UCSD-AML1 (cell line): ENCODE results near the gene WDR48.
A peak's percentile ranks its signal among the peaks of the same experiment; 100 is the strongest.

Experiments
- DNase-seq: peaks from one replicate; lab custom pipeline; 2025; ENCODE audit not compliant: unreplicated experiment; lab: John Stamatoyannopoulos, UW

The WDR48 gene

DNA sequence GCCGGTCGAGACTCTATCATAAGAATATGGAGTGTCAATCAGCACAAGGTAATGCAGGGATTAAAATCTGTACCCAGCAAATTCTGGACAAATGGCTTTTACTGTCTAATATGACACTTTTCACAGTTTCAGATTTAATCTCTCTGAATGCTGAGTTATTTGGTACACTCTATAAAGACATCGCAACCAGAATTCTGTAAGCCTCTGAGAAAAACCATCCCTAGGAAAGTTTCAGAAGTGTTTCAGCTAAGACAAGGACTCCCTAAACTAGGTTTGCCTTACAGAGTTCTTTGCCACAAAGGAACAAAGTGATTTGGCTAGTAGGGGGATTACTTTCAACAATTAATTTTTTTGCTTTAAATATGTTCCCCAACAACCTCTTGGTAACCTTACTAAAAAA, 11.3 kb downstream of the WDR48 start:
- no peak for DNase-seq

DNA sequence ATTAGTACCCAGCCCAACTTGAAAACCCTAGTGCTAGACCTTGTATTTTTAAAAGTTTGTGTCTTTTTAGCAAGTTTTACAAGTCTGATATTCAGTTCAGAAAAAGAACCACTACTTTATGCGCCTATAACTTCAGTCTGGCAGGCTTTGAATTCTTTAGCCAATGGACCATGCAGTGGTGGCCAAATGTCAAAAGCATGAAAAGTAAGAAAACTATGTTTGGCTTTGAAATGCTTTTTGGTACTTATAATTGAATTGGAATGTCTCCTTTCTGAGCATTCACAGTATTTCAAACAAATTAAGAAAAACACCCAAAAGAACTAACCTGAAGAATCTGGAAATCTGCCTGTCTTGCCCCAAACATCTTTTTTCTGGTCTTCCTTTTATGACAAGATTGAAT, 12.8 kb downstream of the WDR48 start:
- no peak for DNase-seq

DNA sequence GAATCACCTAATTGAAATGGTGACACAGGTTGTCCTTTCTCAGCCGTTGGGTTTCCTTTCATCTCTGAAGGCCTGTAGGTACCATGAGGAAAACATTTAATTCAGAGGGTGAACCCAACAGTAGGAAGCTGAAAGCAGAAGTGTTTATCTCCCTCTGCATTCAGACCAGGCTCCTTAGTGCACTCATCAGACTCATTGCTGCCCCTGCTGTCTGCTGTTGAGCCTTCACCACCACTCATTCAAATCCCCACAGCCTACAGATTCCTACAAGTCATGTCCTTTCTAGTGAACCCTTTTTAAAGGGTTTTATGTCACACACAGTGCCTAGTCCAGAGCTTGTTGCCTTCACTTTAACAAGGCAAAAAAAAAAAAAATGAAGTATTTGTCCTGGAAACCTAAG, 13.4 kb downstream of the WDR48 start:
- peak; percentile 44 for DNase-seq

DNA sequence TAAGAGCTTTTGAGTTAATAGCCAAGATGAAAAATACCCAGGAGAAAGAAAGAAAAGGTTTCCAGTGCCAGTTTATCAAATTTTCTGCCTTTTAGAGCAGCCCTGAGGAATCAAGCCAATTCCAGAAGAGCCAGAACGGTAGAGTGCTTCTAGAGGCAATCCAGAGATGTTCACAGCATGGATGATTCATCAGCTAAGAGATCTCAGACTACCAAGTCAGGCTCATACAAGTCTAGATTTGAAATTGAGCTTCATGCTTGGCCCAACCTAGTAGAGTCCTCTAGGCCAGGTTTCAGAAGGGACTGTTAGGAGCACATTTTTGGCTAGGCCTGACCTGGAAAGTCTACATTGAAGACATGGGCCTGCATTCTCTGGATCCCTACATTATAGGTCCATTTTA, 15.5 kb downstream of the WDR48 start:
- no peak for DNase-seq

DNA sequence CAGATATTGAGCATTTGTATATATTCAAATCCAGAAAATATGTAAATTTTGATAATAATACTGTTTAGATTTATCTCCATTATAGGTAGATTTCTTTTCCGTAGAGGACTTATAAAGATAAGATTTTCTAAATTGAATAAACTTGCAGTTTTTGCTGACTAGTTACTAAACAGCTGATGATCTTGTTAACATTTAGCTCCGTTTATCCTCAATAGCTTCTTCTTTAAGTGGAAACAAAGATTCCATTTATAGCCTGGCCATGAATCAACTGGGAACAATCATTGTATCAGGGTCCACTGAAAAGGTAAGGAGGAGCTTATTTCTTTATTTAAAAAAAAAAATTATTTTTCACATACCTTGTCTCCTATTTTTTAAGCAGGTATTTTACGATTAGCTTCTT, 16.7 kb downstream of the WDR48 start:
- no peak for DNase-seq

DNA sequence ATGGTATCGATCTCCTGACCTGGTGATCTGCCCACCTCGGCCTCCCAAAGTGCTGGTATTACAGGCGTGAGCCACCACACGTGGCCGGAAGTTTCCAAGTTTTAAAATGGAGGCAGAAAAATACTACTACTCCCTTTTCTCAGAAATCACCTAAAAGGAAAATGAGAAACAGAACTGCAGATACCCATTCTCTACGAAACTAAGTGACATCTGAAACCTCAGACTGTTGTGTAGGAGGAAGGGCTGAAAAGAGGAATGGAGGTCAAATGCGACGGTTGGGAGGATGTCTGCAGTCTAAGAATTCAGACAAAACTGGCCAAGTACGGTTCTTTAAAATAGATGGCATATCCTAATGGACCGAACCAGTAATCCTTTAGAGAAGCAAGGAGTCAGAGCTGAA, 24.1 kb downstream of the WDR48 start:
- no peak for DNase-seq

DNA sequence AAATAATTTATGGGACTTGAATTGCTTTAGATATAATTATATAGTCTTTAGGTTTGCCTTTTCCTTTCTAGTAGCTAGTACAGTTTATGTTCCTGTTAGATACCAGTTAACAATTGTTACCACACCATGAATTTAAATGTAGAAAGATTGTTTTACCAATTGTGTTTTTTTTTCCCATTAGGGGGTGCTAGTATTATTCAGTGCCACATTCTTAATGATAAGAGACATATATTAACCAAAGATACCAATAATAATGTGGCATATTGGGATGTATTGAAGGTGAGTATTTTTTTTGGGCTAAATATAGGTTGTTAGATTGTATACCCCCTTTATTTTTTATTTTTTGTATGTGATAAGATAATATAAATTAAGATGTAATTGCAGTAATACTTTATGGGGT, 27.7 kb downstream of the WDR48 start:
- no peak for DNase-seq

DNA sequence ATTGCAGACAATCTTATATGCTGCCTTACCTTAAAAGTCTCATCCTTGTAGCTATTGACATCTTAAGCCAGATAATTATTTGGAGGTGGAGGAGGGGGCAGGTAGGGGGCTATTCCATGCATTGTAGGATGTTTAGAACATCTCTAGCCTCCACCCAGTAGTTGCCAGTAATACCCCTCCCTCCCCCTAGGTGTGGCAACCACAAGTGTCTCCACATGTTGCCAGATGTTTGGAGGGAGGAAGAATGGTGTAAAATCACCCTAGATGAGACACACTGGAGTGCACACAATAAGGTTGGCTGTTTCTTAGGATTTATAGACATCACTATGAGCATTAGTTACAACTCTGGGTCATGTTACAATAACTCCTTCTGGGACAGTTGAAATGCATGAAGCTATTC, 28.2 kb downstream of the WDR48 start:
- DNase-seq, result no peak

DNA sequence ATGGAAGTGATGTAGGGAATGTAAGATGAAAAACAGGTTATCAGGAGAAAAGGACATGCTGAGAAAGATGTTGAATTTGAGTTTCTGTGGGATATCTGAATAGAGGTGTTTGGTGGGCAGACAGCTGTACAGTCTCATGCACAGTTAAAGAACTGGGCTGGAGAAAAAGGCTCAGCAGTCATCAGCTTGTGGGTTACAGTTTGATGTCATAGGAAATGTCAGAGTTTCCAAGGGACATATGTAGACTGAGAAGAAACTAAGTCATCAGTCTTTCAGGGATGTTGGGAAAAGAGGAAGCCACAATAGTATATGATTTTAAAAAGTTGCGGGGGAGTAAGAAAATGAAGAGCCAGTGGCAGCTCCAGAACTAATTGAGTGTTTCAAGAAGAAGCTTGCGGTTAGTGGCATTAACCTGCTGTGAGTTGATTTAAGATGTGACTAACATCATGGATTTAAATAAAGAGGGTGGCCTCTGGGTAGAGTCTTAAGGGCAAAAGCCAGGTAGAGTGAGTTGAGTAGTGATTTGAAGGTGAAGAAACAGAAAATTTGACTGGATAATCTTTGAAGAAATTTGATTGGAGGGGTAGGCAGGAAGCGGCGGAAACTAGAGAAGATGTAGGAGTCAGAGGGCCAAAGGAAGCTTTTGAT, 31.0 kb downstream of the WDR48 start:
- DNase-seq, result no peak

DNA sequence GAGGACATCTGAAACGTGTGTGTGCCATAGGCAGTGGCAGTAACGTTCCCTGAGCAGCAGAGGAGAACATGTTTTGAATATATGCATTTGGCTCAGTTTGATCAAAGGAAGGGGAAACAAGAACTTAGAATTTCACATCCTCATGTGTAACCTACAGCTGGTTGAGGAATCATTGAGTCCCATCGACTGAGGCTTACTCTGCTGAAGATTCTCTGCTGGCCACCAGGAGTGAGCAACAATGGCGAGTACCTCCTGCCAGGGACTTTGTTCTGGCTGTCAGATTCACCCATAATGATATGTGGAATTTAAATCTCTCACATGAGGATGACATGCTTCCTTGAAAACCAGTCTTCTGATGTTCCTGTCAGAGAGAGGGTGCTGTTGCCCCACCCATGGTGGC, 34.3 kb downstream of the WDR48 start:
- DNase-seq, result no peak

DNA sequence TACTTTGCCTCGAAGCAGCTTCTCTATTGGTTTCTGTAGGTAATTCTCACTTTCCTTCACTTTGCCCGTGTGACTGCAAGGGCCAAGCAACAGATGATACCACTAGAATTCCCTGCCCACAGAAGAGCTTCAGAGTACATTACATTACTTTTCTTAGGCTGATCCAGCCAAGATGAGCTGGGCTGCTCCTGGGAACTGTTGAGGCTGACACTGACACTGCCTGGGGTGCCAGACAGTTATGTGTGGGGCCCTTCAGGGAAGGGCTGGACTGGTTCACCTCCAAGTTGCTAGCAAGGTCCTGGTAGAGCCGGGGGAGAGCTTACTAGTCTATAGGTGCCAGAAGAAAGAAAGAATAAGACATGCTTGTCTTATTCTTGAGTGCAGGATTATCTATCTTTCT, 36.6 kb downstream of the WDR48 start:
- no peak for DNase-seq

DNA sequence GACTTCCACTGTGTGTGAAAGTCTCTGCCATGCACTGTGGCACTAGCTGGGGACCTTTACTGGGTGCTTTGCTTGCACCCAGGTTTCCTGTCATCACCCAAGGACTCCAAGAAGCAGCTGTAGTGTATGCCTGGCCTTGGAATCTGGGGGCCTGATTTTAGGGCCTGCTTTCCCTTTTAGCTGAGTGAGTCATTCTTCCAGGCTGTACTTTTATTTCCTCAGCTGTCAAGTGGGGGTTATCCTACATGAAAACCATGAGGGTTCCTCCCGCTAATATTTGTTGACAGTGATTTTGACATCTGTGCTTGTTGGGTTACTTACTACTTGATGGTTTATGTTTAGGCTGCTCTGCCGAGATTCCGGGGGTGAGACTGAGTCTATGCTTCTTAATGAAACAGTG, 37.1 kb downstream of the WDR48 start:
- DNase-seq, result no peak

DNA sequence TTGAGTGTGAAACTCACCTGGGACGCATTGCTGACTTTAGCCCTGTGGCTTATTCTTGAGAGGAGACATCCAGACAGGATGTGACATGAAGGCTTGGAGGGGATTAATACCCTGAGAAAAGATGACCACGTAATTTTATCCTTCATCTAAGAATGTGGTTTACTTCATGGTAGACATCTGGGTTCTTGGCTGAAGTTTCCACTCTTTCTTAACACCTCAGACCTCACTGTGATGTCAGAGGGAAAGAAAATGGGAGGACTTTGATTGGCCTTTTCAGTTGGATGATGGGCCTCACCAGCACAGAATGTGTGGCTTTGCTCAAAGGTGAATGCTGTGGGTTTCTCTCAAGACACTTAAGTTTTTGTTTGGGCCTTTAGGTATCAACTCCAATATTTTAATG, 39.1 kb downstream of the WDR48 start:
- no peak for DNase-seq

DNA sequence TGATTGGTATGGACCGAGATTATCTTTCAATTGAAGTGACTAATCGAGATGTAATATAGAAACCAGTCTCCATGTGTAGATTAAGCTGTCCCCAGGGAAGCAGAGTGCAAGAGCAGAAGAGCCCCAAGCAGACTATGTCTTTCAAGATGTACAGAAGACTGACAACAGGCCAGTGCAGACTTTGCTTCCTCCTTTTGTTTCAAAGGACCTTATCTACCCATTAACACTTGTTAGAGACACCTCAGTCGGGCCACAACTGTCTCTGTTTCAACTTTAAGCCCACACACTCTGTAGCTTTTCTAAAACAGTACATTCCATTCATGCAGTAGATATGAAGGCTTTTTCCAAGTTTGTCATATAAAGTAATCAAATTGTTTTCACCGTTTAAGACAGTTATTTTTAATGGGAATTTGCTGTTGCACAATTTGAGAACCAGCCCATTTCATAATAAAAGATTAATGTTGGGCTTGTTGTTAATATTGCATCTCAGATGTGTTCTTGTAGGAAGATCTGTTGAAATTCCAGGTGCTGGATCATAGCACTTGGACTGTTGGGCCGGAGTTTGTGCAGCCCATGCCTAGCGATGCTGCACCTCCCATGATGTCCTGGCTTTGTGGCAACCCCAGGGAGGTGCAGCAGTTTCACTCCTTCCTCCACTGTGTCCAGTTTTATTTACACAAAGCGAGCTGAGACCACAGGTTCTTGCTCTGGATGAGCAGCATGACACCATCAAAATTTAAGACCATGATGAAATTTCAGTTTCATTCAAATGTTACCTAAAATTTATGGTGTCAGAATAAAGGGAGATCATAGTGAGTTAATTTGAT, 43.2 kb downstream of the WDR48 start:
- DNase-seq, result no peak

DNA sequence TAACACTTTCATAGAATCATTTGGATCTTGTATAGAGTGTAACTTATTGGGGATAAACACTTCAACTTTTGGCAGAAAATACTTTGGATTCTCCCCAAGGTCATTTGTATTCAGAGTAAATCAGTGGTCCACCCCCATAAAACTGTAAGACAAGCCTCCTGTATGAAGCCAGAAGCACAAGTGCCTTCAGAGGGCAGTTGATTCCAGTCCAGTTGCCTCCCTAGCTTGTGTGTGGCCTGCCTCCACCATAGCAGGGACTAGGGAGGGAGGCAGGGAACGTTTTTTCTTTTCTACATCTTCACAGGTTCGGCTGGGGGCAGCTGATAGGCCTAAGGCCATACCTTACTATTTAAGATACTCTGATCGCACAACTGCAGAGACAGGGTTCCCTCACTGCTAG, 44.0 kb downstream of the WDR48 start:
- DNase-seq, result no peak

DNA sequence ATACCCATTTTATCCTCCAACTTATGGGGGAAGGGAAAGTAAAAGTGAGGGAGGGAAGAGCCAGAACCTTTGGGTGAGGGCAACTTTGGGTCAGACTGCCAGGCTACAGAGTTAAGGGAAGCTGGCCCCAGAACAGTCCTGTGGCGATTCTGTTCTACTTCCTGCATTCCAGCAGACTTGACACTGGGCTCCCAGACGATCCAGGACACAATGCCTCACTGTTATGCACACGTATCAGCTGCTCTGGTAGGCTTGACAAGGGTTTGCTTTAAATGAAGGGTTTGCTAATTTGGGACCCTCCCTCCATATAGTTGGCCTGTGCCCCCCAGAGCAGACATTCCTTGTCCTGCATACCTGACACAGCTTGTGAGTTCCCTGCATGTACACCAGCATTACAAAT, 45.0 kb downstream of the WDR48 start:
- no peak for DNase-seq

DNA sequence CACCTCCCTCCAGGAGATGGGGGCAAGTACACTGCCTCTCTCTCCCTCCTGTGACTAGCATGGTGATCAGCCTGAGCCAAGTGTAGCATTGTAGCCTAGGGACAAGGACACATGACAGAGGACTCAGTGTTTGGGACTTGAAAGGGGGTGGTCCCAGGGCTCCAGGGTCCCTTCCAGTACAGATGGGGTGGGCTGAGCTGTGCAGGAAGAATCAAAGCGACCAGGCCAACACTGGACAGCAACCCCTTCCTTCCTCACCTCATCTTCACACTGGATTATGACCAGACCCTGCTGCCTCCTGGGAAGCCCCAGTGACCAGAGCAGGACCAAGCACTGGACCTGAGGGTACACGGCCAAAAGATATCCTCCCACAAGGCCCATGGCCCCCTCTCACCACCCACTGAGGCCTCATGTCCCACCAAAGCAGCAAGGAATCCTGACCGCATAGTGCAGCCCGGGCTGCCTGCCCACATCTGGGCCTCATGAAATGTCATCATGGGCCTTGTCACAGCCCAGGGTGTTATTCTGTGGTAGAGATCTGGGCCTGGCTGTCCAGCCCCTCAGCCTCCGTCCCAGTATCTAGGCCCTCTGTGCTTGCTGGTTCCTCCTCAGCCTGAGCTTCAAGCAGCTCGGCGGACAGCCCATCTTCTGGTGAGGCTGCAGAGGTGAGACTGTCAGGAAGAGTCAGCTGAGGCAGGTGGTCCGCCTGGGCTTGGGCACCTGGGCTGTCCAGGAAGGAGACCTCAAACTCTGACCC, 46.1 kb downstream of the WDR48 start:
- no peak for DNase-seq

DNA sequence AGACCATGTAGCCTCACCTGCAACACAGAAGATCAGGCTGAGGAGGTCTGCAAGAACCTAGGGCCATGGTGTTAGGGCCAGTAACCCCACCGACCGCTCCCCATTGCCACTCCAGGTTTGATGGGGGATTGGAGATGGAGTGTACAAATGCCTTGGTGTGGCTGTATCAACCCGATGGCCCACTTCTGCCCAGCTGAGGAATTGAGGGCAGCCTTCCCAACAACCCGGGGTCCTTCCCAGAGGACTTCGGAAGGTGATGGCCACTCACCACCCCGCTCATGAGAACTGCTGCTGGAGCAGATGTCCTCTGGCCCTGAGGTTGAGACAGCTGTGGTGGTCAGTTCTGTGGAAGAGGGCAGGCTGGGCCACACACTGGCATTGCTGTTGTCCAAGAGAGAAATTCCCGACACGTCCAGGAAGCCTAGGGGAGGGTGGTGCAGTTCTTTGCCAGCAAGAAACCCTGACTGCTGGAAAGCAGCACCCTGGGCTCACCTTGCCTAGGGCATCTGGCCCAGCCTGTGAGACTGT, 46.7 kb downstream of the WDR48 start:
- DNase-seq, result no peak

DNA sequence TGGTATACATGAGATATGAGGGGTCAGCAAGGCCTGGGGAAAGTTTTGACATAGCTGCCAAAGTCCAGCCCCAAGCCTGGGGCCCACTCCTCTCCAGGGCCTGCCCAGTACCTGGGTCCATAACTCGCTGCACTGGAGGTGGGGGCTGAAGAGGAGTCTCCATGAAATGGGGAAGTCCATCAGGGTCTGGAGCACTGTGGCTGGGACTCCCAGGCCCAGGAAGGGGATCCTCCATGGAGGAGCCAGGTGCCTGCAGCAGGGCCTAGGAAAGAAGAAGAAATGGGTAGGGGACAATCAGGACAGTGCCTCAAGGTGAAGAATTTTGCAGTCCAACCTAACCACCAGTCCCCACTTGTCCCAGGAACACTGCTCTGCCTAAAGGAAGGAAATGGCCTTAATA, 47.4 kb downstream of the WDR48 start:
- DNase-seq, result no peak

DNA sequence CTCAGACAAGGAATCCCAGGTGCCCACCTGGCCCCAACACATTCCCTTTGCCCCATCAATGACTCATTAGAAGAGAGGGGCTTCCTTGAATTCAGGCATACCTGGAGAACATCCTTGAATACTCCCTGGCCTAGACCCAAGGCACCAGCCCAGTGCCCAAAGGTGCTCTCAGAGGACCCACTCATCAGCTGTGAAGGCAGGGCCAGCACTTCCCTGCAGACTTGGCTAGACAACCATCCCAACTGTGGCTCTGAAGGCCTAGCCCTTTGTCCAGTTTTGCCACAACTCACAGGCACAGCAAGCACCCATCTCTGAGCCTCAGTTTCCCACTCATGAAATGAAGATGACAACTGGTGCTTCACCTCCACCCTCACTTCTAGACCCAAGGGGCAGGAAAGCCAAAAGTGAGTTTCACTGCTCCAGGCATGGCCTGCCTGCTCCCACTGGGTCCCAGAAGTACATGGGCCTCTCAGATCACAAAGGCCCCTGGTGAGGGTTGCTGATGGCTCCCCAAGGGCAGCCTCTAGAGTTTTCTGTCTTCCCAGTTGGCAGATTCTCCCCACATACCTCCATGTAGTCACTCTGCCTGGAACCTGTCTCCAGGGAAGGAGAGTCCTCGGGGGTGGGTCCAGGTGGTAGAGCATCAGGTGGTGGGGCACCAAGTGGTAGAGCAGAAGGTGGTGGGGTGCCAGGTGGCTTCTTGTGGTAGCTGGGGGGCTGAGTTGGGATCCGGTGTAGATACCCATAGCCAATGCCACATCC, 48.1 kb downstream of the WDR48 start:
- no peak for DNase-seq

DNA sequence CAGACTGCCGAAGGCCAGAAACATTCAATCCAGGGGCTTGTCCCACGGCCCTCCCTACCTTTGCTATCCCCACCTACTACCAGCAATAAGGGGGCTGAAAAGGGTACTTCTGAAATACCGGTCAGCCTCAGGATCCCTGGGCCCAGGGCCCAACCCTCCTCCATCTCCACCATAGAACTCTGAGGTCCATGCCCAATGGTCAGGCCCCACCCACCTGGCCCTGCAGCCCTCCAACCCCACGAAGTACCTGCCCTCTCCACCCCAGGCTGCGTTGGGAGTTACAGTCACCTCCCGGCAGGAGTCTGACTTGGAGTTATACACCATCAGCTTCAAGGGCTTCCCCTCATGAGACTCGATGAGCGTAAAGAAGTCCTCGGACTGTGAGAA, 48.7 kb downstream of the WDR48 start:
- DNase-seq, result no peak
